ENCODE data around the gene SUSD4.
"Not testable (repeated sequence)": the region's sequence is repeated elsewhere in the genome, so short reads cannot be mapped to it uniquely, and the experiment has no call there.

SUSD4 gene

DNA sequence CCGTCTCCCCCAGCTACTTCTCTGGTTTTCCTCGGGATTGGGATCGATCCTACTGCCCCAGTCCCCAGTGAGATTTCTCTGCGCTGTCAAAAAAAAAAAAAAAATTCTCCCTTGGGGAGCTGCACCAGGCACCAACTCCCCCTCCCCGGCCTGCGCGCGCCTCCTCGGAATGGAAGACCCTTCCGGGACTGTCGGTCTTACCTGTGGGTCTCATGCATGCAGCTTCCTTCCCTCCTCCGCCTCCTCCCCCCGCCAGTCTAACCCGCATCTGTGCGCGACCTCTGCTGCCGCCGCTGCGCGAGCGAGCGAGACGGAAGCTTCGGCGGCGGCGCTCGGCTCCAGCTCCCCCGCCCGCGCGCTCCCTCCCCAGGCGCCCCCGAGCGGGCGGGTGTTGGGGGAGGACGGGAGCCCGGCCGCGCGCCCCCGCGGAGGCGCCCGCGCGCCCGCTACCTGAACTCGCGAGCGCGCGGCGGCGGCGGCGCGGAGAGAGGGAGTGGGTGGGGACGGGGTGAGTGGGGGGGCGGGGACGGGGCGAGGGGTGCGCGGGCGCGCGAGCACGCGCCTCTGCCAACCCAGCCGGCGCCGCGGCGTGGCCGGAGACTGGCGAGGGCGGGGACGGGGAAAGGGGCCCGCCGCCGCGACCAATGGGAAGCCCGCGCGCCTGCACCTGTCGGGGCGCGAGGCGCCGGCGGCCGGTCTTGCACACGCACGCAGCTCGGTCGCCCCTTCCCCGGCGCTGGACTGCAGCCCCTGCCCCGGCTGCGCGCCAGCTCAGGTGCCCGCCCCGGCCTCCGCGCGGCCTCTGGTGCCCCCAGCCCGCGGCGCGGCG, at the start of gene SUSD4:
Gene SUSD4, minus strand, starts transcription at position 321 of the 829 bp plus-strand sequence. CDS start 751 bp downstream, outside the sequence.
- DNase-seq: peak; percentile 71

GRCh38 chr1:223413216-223413615, 49.2 kb upstream of the SUSD4 start:
- DNase-seq: no peak

DNA sequence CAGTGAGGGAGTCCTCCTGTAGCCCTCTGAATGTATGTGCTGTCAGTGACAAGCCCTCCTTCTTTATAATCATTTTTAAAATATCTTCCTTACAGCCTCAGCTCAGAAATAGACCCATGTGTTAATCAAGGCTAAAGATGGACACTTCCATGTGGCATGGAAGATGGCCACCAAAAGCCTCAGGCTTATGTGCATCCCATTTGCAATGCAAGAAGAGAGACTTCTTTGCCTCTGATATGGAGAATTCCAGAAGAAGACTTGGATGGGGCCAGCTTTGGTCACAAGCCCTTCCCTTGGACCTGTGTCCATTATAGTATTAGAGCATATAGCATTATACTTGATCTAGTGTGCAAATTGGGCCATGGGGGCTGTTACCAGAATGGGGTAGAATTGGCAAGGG, 47.7 kb upstream of the SUSD4 start:
- no peak for DNase-seq

- DNase-seq: no peak
Measured at GRCh38 chr1:223411309-223411708, 47.3 kb upstream of the SUSD4 start.

DNA sequence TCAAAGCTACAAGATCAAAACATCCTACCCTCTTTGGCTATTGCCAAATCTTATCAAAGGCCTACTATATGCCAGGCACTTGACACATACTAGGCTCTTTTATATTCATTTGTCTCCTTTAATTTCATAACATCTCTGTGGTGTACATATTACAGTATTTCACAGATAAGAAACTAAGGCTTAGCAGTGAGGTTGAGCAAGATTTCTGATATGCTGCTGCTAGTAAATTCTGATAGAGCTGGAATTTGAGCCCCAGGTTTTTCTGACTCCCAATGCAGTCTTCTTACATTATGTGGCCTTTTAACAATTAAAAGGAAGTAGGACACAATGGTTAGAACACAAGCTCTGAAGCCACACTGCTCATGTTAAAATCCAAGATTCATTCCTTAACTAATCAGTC, 46.1 kb upstream of the SUSD4 start:
- no peak for DNase-seq

DNA sequence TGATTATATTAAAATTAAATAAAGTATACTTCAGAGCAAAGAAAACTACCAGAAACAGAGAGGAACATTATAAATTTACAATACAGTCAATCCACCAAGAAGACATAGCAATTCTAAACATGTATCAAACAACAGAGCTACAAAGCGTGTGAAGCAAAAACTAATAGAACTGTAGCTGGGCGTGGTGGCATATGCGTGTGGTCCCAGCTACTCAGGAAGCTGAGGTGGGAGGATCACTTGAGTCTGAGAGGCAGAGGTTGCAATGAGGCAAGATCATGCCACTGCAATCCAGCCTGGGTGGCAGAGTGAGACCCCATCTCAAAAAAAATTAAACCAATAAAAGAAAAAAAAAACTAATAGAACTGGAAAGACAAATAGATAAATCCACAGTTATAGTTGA, 41.5 kb upstream of the SUSD4 start:
- no peak for DNase-seq

GRCh38 chr1:223403184-223403815, 39.3 kb upstream of the SUSD4 start:
- DNase-seq: no peak

DNA sequence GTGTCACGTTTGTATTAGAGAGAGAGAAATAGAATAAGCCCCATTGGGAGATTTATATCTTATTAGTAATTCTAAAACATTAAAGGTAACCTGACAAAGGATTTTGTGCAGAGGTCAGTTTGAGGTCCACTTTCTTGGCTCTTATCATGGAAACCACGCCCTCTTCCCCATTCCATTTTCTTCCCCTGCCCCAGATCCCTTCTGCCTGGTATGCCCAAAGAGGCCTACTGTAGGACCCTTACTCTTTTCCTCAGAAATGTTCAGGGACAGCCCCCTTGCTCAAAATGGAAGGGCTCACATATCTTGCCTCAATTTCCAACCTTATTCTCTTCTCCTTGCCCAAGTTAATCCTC, 38.8 kb upstream of the SUSD4 start:
- no peak for DNase-seq

- DNase-seq: no peak
Measured at GRCh38 chr1:223401873-223402789, 38.2 kb upstream of the SUSD4 start.

DNA sequence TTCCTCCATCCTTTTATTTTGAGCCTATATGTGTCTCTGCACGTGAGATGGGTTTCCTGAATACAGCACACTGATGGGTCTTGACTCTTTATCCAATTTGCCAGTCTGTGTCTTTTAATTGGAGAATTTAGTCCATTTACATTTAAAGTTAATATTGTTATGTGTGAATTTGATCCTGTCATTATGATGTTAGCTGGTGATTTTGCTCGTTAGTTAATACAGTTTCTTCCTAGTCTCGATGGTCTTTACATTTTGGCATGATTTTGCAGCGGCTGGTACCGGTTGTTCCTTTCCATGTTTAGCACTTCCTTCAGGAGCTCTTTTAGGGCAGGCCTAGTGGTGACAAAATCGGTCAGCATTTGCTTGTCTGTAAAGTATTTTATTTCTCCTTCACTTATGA, 35.4 kb upstream of the SUSD4 start:
- not testable (repeated sequence) for DNase-seq

- DNase-seq: no peak
Measured at GRCh38 chr1:223394706-223395105, 30.7 kb upstream of the SUSD4 start.

DNA sequence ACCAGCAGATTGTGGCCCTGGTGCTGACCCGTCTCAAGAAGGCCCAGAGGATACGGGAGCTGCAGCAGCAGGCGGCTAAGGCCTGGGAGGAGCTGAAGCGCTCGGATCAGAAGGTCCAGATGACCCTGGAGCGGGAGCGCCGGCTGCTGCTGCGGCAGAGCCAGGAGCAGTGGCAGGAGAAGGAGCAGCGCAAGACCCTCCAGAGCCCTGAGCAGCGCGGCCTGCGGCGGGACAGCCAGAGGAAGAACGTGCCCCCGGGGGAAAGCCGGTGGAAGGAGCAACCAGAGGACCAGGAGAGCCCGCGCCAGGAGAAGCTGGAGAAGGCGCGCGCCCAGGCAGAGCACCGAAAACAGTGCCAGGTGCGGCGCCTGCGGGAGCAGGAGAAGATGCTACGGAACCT, 30.3 kb upstream of the SUSD4 start:
- DNase-seq: no peak

- DNase-seq: no peak
Measured at GRCh38 chr1:223393275-223394214, 29.6 kb upstream of the SUSD4 start, which contains the start of gene CCDC185. CCDC185 (plus strand) TSS chr1:223393415; CDS start chr1:223393476, 61 bp downstream.

DNA sequence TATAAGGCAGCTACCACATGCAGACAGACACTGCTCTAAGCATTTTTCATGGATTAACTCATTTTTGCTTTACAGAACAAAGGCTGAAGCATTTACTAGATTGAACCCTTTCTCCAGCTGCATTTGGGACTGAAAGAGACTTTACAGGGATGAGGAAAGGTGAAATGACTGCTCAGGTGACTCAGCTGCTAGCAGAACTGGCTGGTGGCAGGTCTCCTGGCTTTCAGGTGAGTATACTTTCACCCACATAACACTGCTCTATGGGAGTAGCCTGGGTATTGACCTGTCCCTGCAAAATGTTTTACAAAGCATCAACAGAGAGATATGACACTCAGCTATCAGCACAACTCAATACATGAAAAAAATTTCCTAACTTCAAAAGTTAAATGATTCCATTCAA, 26.6 kb upstream of the SUSD4 start:
- no peak for DNase-seq

DNA sequence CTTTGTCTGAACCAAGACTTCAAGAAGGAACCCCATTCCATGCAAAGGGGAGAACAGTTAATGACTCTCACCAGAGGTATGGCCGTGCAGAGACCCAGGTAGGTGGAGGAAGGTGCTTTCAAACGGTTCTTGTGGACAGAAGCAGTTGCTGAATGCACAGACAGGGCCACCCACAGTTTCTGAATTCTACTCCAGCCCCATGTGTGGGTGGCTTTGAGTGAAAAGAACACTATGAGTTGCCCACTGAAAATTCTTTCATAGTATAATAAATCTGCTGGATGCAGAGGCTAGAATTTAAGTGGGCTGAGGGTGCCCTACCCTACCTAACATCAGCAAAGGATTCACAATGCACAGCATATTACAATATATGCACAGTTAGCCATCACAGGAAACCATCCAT, 22.0 kb upstream of the SUSD4 start:
- no peak for DNase-seq

- DNase-seq: no peak
Measured at GRCh38 chr1:223378754-223379153, 14.8 kb upstream of the SUSD4 start.

DNA sequence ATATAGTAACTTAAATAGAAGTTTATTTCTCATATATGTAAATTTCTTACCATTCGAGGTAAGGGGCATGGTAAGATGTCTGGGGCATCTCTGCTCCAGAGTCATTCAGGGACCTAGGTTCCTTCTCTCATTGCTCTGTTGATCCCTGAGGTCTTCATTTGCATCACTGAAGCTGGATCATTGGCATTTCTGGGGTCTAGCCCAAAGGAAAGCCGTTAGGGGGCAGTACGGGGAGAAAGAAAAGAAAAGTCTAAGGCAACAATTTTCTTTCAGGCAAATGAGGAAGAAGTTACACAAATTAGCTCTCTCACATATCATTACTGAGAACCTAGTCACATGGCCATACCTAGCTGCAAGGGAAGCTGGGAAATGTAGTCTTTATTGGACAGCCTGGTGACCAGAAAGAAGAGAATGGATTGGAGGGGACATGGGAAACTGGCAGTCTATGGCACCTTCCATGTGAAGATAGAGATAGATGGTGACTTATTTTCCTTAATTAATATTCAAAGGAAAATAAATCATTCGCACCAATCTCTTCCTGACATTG, 10.2 kb upstream of the SUSD4 start:
- no peak for DNase-seq

DNA sequence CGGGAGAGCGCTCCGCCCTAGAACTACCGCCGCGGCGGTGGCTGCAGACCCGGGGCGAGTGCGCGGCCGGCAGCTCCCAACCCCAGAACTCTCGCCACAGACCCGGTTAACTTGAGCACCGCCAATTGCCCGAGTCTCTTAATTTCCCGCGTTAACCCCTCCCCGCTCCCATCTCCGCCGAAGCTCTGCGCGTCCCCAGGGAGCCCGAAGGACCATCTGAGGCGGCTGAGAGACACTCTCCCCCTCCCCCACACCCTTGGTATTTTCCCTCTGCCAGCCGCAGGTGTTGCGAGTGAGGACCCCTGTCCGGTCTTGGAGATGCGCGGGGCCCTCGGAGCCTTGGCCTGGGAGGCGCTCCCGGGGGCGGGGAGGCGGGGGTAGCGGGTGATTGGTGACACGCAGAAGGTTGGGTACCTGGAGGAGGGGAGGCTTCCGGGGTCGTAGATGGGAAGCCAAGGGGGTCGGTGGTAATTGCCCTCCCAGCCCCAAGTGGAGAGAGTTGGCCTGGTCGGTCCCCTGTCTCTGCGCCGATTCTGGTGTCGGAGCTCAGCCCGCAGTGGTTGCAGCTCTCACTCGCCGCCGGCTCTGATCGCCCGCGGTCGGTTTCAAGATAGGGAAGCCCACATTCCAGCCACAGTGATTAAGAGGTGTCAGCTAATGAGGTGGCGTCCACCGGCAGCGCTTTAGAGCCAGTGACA, 858 bp upstream of the SUSD4 start:
- peak; percentile 6 for DNase-seq

GRCh38 chr1:223363057-223363855, 720 bp downstream of the SUSD4 start:
- DNase-seq: peak; percentile 31

DNA sequence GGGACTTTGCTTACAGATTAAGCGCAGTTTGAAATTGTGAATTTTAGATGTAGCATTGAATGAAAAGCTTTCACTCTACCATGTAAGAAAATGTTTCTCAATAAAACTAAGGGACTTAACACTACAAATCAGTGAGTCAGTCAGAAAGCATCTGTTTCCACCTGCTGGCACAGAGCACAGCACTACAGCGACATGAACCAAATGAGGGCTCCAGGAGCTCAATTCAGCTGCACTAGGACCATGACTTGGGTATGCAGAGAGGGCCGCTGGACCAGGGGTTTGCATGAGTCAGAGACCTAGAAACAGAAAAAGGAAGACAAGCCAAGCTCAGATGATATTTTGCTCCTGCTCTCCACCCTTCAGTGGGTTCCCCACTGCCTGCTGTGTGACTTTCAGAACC, 5.2 kb downstream of the SUSD4 start:
- no peak for DNase-seq

Data from activated CD4-positive, alpha-beta T cell treated with anti-CD3 and anti-CD28 coated beads, Interleukin-2, amount 50 U/mL, for 1 hour (primary cell).